Forelimb muscle (tissue), 1 donor: ENCODE results near the gene TNFRSF12A. TPM values are rescaled to one million over a fixed set of nuclear protein-coding genes. Genes with fewer than 3 reads are reported as not detected.
A peak's percentile ranks its signal among the peaks of the same experiment; 100 is the strongest.

Experiments
- DNase-seq: peaks from one replicate; pipeline ENCODE4 v3.0.0-alpha.2; 2013; ENCODE audit warnings: low read depth
- polyA plus RNA-seq: library from polyadenylated mRNA; unstranded; fragments of 120-200 nt; gene quantifications from one replicate; pipeline ENCODE4 v1.2.1, GENCODE V29; 2013; ENCODE audit not compliant: insufficient read length

TNFRSF12A gene, protein sequence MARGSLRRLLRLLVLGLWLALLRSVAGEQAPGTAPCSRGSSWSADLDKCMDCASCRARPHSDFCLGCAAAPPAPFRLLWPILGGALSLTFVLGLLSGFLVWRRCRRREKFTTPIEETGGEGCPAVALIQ
- 79.1 TPM for polyA plus RNA-seq

- DNase-seq: no peak
These were observed at the start of gene TNFRSF12A for GRCh38 chr16:3020247-3020603. TSS of gene TNFRSF12A (plus strand) at chr16:3020368. CDS start at chr16:3020398, 30 bp downstream.

GRCh38 chr16:2970563-2970962 is 49.6 kb upstream of the TNFRSF12A start:
- no peak for DNase-seq

- DNase-seq: no peak
These were observed 48.8 kb upstream of the TNFRSF12A start for GRCh38 chr16:2971134-2971984.

GRCh38 chr16:2971985-2972784 is 48.0 kb upstream of the TNFRSF12A start:
- no peak for DNase-seq

GRCh38 chr16:2973093-2973492 is 47.1 kb upstream of the TNFRSF12A start:
- DNase-seq: no peak

- DNase-seq: no peak
These were observed 46.4 kb upstream of the TNFRSF12A start for GRCh38 chr16:2973605-2974318.

DNA sequence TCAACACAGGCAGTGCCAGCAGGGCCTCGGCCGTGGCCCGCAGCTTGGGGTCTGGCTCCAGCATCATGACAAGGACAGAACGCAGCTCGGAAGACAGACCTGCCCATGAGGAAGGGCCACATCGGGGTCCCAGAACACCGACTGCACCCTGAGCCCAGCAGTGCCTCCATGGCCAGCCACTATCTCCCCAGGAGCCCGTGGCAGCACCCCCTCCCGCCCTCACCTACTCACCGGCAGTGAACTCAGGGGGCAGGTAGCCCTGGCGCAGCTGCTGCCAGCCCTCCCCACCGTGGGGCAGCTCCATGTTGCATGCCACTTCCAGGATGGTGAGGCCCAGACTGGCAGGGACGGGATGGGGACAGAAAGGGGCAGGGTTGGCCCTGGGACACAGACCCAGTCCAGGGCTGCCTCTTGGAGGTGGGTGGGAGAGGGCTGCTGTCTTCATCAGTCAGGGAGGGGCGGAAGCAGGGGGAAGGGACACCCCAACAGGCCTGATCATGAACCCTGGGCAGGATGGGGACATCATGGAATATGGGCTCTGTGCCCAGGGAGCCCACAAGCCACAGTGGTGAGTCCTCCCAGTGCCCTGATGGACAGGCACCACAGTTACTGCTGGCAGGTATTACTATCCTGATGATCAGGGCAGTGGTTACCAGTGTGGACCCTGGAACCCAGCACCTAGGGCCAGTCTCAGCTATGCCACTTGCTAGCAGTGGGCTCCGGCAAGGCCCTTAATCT is 45.7 kb upstream of the TNFRSF12A start:
- DNase-seq: no peak

DNA sequence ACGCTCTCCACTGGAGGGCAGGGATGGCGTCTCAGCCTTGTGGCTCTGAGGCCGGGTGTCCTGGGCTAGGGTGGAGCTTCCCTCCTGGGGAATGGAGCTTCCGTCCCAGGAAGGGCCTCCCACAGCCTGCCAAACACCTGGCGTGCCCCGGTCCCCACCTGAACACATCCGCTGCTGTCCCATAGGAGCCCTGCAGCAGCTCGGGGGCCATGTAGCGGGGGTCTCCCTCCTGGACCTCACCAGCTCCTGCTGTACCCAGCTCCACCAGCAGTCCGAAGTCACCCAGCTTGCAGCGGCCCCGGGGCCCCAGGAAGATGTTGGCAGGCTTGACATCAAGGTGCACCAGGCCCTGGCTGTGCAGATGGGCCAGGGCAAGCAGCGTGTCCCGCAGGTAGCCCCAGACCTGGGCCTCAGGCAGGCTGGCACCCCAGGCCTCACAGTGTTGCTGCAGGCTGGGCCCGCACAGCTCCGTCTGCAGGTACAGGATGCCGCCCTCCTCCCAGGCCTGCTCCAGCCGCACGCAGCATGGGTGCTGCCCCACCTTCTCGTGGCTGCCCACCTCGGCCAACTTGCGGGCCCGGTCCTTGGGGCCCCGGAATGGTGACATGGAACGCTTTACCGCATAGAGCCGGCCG is 44.9 kb upstream of the TNFRSF12A start:
- no peak for DNase-seq

DNA sequence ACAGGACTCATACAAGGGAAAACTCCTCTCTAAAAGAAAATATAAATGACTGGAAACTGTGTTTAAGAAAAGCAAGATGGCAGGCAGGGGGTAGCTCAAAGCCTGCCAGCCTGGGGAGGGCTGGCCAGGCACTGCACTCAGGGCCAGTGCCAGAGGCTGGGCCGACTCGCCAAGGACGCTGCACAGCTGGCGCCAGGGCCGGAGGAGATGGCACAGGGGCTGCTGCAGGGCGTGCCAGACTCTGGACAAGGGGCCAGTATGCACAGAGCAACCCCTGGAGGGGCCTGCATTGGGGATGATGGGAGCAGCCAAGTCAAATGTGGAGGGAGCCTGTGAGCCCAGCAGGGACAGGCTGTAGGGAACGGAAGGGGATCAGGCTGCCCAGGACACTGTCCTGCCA is 44.0 kb upstream of the TNFRSF12A start:
- no peak for DNase-seq

GRCh38 chr16:2976673-2977072 is 43.5 kb upstream of the TNFRSF12A start:
- no peak for DNase-seq

DNA sequence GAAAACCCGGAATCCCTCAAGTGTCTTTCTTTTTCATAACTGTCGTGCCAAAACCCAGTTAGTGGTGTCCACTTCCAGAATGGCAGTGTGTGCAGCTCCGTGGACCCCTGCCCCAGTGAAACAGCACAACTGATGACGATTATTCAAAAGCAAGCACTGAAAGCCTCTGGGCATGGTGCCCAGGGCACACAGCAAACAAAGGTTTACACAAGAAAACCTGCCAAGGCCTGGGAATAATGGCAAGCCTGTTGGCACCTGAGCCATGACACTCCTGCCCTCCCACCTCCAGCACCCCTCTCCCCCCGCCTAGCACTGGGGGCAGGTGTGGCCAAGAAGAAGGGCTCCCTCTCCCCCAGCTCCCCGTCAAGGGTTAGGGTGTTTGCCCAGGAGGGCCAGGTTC is 42.7 kb upstream of the TNFRSF12A start:
- no peak for DNase-seq

DNA sequence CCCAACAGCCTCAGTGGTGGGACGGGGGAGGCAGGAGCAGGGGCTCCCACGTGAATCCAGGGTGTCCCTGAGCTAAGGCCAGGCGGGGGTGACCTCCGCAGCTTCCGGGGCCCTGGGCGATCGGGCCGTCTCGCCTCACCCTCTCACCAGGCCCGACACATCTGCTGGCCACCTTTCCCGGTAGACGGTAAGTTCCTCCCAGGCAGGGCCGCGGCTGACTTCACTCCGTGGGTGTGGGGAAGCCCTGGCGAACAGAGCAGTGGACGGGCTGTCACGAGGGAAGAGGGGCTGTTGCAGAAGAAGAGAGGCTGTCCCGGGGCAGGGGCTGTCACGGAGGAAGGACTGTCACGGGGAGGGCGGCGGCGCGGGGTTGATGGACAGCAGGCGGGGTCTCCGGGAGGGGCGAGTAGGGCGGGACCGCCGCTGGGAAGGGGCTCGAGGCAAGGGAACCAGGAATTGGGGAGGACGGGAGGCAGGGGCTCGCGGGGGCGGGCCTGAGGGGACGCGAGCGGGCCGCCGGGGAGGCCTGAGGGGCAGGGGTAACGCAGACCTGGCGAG is 40.4 kb upstream of the TNFRSF12A start:
- DNase-seq: no peak

DNA sequence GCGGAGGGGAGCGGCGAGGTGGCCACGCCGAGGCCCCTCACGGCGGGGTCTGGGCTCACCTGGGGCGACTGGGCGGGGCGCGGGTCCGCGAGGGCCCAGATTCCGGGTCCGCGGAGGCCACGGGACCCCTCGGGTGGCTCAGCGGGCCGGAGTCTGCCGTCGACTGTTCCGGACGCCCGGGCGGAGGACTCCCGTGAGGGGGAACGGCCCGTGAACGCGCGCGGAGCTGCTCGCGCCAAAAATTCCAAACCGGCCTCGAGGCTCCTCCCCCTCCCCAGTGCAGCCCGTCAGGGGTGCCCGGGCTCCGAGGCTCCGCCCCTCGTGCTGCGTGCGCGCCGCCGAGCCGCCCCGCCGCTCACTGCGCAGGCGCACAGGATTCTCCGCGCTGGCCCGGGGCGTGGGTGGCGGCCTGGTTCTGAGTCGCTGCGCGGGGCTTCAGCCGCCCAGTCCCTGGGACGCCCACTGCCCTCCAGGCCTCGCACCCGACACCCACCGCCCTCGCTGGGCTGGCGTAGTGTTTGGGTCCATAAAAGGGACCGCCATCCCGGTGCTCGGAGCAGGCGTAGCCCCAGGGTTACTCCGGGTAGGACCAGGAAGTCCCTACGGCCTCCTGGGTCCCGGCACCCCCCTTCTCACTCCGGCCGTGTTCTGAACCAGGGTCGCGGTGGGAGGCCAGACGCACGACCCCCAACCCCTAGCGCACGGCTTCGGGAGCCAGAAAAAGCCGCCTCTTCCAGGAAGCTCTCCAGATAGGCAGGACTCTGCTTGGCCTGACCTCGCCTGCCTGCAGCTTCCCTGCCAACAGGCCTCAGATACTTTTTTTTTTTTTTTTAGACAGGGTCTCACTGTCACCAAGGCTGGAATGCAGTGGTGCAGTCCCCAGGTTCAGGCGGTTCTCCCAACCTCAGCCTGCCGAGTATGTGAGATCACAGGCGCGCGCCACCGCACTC is 39.7 kb upstream of the TNFRSF12A start, which contains the start of gene PKMYT1:
TSS of gene PKMYT1 (minus strand) at position 220 of the 950 bp plus-strand sequence. CDS start 789 bp downstream, outside the sequence.
- peak; percentile 62 for DNase-seq

DNA sequence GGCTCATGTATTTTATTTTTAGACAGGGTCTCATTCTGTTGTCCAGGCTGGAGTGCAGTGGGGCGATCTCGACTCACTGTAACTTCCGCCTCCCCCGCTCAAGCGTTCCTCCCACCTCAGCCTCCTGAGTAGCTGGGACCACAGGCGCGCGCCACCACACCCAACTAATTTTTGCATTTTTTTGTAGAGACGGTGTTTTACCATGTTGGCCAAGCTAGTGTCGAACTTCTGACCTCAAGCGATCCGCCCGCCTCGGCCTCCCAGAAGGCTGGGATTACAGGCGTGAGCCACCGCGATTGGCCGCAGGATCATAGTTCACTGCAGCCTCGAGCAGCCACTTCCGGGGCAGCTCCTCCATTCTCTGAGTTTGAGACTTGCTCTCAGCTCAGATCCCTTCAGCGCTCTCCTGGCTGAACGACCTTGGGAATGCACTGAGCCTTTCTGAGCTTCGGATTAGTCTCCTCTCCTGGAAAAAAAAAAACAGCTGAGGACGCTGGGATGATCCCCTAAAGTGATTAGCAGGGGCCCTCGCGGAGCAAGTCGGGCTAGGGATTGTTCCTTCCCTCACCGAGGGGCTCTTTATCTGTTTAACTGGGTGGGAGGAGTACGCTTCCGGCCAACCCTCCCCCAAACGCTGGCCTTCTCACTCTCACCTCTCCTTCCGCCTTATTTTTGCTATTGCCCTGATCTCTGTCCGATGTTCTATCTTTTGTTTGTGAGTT is 38.8 kb upstream of the TNFRSF12A start:
- DNase-seq: no peak

GRCh38 chr16:2981899-2982250 is 38.3 kb upstream of the TNFRSF12A start:
- DNase-seq: no peak

- DNase-seq: no peak
These were observed 37.8 kb upstream of the TNFRSF12A start for GRCh38 chr16:2982402-2982801.

DNA sequence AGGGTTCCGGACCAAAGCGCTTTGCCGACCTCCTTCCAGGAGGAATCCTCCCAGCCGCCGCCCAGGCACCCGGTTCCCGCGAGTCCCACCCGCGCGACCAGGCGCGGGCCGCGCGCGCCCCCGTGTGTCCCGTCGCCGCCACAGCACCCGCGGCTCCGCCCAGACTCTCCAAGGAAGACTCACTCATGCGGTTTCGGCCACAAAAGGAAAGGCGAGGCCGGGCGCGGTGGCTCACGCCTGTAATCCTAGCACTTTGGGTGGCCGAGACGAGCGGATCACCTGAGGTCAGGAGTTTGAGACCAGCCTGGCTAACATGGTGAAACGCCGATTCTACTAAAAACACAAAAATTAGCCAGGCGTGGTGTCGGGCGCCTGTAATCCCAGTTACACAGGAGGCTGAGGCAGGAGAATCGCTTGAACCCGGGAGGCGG is 36.4 kb upstream of the TNFRSF12A start:
- DNase-seq: no peak

DNA sequence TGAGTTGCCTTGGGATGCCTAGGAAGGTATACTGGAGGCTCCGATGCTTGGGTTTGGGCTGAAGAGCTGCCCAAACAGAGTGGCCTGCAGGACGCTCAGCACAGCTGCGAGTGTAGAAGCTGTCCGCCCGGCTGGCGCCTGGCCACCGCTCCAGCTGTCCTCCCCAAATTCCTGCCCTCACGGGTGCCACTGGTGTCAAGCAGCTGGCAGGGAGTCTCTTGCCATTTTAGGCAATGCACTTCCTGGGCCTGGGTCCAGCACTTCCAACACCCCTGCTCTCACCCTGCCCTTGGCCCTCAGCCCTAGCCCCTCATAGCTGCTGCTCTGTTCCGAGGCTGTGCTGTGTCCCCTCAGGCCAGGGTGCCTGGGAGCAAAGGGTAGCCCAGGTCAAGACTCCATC is 34.7 kb upstream of the TNFRSF12A start:
- DNase-seq: no peak
